ENCODE data around the gene PRDM16.

Gene PRDM16

DNA sequence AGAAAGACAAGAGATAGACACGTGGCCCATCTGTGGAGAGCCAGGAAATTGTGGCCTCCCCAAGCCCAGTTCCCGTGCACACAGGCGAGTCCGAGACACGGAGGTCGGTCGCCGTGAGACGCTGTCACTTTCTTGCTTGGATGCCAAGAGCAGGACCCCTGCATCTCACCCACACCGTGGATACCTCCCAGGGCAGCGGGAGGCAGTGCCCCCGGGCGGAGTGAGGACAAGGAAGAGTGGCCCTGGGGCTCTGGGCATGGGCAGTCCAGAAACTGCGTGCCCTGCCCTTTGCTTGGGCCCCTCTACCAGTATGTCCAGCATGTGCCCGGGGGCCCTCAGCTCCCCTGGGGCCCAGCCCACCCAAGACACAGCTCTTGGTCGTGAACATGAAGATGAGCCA lies 360.8 kb downstream of the PRDM16 start:
- DNase-seq: no peak

DNA sequence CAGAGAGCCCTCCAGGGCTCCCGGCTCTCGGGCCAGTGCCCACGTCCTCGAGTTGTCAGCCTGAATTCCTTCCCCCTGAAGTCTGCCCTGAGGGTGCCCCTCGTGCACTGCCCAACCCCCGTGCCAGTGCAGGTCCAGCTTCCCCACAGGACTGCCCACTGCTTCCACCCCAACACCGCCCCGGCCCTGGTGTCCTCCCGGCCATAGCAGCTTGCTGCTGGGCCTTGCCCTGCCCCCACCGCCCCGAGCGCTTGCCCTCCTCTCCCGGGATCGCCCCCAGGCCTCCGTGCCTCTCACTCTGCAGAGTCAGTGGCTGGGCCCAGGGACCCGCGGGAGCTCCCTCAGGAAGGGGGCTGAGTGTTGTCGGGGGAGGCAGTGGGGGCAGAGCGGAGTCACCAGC lies 361.4 kb downstream of the PRDM16 start:
- DNase-seq: no peak

DNA sequence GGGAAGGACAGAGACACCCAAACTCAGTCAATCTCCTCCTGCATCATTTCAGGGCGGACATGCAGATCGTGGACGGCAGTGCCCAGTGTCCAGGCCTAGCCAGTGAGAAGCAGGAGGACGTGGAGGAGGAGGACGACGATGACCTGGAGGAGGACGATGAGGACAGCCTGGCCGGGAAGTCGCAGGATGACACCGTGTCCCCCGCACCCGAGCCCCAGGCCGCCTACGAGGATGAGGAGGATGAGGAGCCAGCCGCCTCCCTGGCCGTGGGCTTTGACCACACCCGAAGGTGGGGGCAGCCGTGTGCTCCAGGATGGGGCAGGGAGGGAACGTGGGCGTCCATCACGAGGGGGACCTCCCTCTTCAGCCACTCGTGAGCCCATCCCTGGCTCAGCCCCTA lies 361.8 kb downstream of the PRDM16 start:
- no peak for DNase-seq

DNA sequence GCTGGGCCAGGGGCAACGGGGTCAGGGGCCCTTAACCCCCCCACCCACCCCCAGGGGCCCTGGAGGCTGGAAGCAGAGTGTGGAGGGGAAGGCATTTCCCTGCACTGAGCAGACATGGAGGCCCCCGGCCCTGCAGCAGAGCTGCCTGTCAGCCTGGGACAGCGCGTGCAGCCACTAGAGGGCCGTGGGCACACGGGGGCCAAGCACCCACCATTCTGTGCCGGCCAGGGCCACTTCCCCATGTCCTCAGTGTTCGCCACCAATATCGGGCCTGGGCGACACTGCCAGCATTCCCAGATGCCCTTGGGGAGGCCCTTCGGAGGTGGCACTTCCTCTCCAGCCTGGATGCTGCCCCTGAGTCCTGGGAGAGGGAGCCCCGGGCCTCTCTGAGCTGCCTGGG lies 362.3 kb downstream of the PRDM16 start:
- DNase-seq: no peak

DNA sequence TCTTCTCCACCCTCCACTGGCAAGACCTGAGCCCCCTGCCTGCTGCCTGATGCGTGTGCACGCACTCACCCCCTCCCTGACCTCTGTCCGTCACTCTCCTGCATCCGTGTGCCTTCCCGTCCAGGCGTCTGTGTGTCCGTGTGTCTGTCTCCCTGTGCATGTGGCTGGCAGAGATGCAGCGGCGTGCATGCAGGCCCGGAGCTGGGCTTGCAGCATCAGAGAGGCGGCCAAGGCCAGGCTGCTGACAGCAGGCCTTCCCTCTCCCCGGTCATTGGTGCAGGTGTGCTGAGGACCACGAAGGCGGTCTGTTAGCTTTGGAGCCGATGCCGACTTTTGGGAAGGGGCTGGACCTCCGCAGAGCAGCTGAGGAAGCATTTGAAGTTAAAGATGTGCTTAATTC lies 362.7 kb downstream of the PRDM16 start:
- no peak for DNase-seq

DNA sequence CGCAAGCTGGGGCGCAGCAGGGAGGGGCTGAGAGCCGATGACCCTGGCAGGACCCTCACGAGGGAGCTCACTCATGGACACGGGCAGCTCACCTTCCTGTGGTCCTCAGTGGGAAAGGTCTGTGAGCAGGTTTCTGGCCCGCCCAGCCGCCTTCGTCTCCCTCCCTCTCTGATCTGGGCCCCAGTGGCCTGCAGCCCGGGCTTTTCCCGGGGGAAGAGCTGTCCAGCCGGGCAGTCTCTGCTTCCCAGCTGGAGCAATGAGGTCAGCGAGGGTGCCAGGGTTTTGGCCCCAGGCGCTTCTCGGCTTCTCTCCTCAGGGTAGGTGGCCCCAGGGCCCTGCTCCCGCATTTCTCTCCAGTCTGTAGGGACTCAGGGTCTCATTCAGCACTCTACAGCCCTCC lies 363.3 kb downstream of the PRDM16 start:
- no peak for DNase-seq

DNA sequence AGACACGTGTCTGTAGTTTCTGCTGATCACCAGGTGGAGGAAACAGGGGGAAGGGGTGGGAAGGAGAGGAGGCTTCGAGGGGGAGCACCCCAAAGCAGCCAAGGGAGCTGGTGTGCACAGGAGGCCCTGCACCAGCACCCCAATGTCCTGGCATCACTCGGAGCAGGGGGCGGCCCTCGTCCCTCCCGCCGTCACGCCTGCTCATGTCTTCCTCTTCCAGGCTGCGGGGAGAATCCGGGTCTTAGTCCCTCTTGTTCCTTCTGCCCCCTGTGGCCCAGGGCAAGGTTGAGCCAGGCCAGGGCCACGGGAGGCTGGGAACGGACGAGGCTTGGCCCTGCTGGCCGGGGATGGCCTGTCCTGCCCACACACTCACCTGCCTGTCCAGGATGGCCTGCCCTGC lies 364.1 kb downstream of the PRDM16 start:
- no peak for DNase-seq

DNA sequence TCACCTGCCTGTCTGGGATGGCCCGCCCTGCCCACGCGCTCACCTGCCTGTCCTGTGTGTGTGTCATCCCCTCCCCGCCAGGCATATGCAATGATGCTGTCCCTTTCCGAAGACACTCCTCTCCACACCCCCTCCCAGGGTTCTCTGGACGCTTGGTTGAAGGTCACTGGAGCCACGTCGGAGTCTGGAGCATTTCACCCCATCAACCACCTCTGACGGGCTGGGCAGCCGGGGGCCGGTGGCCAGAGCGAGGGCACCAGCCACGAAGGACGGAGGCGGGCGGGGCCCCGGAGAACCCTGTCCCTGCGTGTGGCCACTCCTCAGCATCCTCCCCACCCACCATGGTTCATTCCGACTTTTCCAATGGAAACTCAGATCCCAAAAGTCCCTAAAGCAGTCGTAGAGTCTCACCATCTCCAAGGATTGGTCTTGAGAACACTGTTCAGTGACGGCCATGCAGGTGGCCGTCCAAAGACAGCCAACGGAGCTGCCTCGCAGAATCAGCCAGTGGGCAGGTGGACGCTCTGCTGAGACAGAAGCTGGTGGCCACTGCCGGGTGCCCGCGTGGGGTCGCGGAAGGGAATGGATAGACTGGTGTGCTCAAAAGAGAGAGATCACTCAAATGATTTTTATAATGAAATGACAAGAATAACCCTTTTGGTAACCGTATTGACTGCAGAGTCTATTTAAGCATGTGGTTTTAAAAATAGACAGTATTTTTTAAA lies 364.8 kb downstream of the PRDM16 start:
- DNase-seq: no peak

DNA sequence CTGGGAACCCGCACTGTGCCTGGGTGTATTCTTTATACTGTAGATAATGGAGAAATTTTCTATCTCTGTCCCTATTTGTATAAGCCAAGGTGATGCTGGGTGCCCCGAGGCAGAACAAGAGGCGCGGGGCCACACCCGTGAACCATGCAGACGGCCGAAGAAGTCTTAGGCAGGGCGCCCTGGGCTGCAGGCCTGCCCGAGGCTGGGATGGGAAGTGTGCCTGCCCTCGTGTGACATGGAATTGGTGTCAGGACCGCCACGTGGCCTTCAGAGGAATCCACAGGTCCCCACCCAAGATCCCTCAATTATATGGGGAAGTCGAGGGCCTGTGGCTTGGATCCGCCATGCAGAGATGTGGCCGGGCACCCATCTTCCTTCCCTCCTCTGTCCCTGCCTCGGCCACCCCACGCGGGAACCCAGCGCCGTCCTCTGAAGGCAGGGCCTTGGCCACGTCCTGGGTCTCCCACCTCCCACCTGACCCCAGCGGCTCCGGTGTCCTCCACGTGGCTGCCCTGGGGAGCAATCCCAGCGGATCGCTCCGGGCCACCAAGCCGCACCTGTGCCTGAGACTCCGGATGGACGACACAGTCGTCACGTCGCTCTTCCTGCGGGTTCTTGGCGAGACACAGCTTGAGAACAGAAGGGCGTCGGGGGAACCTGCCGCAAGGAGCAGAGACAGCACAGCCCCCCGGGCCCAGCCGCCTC lies 365.6 kb downstream of the PRDM16 start:
- no peak for DNase-seq

DNA sequence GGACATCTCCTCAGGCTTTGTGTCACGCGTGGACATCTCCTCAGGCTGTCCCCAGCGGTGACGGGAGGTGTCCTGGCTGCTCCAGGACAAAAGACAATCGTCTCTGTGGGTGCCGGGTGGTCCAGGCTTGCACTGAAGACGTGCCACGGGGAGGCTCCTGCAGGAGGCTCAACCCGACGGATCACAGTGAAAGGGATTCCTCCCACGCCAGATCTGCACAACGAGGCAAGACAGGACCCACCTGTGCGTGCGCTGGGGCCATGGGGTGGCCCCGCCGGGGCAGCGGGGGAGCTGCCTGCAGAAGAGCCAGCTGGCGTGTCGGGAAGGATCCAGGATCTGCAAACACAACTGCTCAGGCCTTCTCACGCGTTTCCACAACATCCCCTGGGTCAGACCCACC lies 366.7 kb downstream of the PRDM16 start:
- no peak for DNase-seq

DNA sequence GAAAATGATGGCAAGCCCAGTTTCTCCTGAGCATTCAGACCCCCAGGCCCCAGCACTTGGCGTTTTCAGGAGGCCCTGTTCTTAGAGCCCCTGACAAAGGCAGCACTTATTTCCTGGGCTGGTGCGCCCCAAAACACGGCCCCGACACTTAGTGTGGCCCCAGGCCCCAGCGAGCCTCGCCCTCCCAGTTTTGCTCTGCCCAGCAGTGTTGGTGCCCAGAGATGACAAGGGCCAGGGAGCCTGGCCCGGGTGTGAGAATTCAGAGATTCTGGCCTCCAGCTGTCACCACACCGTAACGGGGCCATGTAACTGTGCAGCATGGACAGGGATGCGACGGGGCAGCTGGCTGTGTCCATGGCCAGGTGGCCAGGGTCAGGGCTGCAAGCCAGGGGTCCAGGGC lies 367.4 kb downstream of the PRDM16 start:
- DNase-seq: no peak

DNA sequence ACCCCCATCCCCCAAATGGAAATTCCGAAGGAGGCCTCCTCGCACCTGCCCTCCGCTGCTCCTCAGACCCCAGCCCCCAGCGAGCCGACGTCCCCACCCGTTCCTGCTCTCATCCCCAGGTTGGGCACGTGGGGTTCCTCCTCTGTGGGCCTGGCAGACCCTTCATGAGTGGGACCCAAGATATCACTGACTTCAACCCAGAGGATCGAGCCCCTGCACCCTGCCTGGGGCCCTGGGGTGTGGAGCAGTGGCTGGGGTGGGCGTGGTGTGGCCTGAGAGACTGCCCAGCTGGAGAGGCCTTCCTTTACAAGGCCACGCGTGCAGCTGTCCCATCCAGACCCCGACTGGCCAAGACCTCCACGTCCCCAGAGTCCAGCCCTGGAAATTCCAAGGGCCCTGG lies 367.9 kb downstream of the PRDM16 start:
- no peak for DNase-seq

DNA sequence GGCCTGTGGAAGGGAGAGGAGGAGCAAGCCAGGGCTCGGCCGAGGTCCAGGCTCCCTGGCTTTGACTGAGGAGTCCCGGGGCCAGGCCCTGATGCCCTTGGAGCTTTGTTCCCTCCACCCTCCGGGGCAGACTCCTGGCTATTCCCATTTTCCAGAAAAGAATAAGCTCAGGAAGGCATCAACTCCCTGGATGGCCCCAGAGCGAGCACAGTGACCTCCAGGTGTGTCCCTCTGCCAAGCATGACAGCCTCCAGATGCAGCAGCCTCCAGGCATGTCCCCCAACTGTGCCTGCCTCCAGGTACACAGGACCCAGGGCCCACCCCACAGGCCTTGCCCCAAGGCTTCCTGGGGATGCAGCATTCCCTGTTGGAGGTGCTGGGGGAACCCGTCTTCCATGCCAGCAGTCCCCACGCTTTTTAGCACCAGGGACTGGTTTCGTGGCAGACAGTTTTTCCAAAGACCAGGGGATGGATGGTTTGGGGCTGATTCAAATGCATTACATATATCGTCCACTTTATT lies 369.7 kb downstream of the PRDM16 start:
- no peak for DNase-seq

DNA sequence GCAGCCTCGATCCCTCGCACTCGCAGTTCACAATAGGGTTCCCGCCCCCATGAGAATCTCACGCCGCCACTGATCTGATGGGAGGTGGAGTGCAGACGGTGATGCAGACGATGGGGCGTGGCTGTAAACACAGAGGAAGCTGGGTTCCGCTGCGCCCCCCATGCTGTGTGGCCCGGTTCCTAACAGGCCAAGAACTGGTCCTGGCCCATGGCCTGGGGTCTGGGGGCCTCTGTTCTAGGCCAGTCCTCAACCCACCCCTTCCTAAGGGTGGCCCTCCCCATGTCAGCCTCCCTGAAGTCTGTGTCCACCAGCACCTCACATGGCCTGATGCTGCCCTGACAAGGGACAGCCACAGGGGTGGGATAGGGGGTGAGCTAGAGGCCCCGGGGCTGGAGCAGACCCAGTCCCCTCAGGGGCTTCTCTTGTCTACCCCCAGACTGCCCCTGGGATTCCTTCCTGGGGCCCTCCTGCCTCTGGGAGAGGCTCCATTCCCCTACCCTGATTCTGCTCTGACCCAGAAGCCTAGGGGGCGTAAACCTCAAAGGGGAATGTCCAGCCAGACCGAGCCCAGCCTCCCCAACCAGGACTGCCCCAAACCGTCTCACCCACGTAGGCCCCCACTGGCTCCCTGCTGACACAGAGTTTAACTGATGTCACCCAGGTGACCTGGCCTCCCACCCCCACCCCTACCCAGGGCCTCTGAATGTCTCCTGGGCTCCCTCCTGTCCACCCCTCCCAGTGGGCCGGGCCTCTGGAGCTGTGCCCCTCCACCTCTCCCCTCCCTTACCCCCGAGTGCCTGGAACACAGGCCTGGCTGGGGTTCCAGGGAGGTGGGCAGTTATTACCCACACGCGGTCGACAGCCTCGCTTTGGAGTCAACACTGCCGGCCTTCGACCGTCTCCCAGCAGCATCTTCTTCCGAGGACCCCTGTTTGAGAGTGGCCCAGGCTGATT lies 370.6 kb downstream of the PRDM16 start:
- DNase-seq: no peak

DNA sequence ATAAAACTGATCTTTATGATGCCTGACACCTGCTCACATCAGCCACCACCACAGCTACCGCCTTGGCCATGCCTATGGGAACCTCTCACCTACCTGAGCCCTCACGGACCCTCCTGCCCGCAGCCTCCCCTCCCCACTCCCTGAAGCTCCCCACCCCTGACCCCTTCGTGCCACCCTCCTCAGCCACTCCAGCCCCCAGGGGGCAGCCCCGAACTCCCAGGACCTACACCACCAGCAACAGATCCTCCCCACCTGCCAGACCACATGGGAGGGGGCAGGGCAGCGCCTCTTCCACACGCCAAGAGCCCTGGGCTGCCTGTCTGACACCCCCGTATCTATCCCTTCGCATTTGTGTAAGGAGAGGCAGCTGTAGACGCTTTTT lies 371.3 kb downstream of the PRDM16 start:
- no peak for DNase-seq

DNA sequence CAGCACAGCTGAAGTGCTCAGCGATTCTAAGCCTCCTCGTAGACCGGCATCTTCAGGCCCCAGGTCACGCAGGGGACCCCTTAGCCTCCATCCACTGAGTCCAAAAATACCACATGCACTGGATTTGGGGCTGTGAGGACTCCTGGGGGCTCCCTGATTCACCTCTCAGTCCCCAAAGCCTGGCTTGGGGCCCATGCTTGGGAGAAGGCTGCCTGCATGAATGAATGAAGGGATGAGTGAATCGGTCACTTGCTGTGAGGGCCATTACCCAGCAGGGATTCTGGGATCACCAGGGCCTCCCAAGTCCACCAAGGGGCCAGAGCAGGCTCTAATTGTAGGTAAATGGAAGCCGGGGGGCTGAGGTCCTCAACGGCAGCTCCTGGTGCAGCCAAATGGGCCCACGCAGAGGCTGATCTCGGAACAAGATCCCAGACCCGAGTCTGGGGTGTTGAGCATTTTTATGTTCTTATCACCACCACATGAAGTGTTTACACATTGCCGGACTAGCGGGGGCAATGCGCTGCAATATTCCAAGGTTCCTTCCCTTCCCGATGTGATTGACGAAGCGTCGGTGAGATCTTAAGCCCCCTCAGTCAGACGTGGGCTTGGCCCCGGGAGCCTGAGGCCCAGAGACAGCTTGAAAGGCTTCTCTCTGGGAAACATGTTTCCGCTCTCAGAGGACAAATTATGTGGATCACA lies 371.9 kb downstream of the PRDM16 start:
- no peak for DNase-seq

DNA sequence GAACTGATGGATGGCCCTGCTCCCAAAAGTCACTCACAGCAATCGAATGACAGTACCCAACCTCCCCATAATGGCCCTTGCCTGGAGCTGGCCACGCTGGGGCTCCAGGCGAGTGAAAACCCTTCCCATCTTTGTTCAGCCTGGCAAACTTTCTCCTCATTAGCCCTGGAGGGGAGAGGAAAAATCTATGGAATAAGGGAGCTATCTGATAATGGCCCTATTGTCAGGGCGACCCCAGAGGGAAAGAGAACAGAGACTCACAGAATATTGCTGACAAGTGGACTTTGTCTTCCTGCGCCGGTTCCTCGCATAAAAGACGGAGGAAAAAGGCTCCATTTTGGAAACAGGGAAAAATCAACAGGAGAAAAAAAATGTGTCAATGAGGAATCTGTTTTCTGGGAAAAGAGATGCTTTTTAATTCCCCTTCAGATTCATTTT lies 372.4 kb downstream of the PRDM16 start:
- no peak for DNase-seq

DNA sequence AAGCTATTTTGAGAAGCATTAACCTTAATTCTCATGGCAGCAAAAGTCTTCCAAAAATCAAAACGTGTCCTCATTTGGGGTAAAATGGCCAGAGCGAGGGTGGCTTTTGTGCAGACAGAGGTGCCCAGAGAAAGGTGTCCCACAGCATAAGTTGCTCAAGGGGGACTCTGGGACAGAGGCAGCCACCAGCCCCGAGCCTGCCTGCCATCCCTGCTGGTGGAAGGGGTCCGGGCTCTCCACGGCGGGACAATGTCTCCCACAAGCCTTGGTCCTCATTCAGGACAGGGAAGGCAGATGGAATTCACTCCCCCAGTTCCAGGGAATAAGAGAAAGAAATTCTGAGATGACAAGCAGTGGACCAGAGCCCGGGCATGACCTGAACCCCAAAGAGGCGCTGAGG lies 372.9 kb downstream of the PRDM16 start:
- no peak for DNase-seq

DNA sequence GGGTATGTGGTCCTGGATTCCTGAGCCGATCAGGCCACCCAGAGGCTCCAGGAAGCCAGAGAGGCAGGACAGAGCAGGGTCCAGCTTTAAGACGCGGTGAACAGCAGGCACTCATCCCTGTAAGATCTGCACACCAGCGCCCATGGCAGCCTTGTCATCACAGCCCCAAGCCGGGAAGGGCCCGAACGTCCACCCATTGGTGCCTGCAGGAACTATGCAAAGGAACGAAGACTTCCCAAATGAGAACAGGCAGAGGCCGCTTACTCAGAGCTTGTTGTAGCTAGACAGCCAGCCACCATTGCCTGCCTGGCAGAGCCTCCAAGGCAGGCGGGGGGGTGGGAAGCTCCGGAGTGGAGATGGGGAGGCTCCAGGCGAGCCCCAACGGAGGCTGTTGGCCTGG lies 373.3 kb downstream of the PRDM16 start:
- DNase-seq: no peak

DNA sequence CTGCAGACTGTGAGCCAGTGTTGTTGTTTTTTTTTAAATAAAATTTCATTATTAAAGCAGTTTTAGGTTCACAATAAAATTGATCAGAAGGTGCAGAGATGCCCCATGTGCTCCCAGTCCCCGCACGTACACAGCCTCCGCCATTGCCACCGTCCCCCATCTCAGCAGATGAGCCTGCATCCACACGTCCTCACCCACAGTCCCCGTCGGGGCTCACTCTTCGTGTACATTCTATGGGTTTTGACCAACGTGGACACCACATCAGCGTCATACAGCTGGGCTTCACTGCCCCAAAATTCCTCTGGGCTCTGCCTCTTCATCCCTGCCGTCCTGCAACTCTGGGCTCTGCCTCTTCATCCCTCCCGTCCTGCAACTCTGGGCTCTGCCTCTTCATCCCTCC lies 373.9 kb downstream of the PRDM16 start:
- no peak for DNase-seq

DNA sequence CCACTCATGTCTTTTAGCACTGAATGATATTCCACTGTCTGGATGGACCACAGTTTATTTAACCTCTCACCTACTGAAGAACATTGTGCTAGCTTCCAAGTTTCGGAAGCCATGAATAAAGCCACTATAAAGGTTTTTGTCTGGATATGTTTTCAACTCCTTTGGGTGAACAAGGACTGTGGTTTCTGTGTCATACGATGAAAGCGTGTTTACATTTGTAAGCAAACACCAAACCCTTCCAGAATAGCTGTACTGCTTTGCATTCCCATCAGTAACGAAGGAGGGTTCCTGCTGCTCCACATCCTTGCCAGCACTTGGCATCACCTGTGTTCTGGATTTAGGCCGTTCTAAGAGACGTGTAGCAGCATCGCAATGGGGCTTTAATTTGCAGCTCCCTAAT lies 374.8 kb downstream of the PRDM16 start:
- DNase-seq: no peak

DNA sequence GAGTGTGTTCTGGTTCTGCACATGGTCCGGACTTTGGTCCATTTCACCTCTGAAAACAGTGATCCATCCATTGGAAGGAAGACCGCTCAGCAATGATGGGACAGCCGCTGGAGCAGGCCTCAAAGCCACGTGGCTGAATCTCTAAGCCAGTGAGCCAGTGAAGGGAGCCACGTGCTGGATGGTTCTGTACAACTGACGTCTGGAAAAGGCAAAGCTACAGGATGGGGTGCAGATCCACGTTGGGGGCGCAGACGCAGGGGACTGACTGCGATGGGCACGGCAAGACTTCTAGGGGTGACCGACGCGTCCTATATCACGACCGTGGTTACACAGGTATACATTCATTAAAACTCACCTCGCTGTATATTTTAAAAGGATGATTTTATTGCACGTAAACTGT lies 375.3 kb downstream of the PRDM16 start:
- DNase-seq: no peak

DNA sequence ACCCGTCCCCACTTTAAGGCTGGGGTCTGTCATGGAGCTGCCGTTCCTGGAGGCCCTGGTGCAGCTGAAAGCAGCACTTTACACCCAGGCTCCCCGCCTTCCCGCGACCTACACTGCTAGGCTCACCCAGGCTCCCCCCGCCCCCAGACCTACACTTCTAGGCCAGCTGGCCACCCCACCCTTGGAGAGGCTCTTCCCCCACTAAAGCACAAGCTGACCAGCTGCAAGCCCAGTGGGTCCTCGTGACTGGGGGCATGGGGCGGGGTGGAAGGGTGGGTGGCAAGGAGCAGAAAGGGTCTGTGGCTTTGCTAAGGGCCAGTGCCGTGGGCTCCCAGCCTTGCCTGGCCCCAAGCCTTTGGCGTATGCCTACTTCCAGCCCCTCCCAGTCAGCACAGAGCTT lies 375.7 kb downstream of the PRDM16 start:
- DNase-seq: no peak
